ACC112 (cell line): ENCODE results near the gene IRF8.

Experiments
- H2AFZ ChIP-seq: fragments of 200-600 bp; sonication (generic); one replicate; pipeline ENCODE4 v1.6.0; 2017; ENCODE audit warnings: antibody characterized with exemption, low read length; ENCODE audit not compliant: unreplicated experiment
- H3K27ac ChIP-seq: fragments of 200-600 bp; sonication (generic); 2 replicates; pipeline ENCODE4 v1.5.1; 2014; ENCODE audit warnings: low read depth, mild to moderate bottlenecking, antibody characterized with exemption, low read length, moderate library complexity
- H3K27me3 ChIP-seq: fragments of 200-600 bp; sonication (generic); 2 replicates; pipeline ENCODE4 v1.6.1; 2014; ENCODE audit warnings: mild to moderate bottlenecking, antibody characterized with exemption, low read length, moderate library complexity, mixed read lengths; ENCODE audit not compliant: insufficient read depth
- H3K36me3 ChIP-seq: fragments of 200-600 bp; sonication (generic); 2 replicates; pipeline ENCODE4 v1.6.1; 2016; ENCODE audit warnings: mild to moderate bottlenecking, antibody characterized with exemption, low read length, moderate library complexity, mixed read lengths; ENCODE audit not compliant: insufficient read depth
- H3K4me1 ChIP-seq: fragments of 200-600 bp; sonication (generic); one replicate; pipeline ENCODE4 v1.6.1; 2016; ENCODE audit warnings: low read length, mixed read lengths; ENCODE audit not compliant: insufficient read depth, unreplicated experiment, control insufficient read depth
- H3K4me3 ChIP-seq: fragments of 200-600 bp; sonication (generic); 2 replicates; pipeline ENCODE4 v1.5.1; 2014; ENCODE audit warnings: mild to moderate bottlenecking, low read depth, low read length
- H3K79me2 ChIP-seq: fragments of 200-600 bp; sonication (generic); one replicate; pipeline ENCODE4 v1.6.0; 2016; ENCODE audit warnings: low read length; ENCODE audit not compliant: control insufficient read depth, unreplicated experiment, insufficient read depth

The IRF8 gene

DNA sequence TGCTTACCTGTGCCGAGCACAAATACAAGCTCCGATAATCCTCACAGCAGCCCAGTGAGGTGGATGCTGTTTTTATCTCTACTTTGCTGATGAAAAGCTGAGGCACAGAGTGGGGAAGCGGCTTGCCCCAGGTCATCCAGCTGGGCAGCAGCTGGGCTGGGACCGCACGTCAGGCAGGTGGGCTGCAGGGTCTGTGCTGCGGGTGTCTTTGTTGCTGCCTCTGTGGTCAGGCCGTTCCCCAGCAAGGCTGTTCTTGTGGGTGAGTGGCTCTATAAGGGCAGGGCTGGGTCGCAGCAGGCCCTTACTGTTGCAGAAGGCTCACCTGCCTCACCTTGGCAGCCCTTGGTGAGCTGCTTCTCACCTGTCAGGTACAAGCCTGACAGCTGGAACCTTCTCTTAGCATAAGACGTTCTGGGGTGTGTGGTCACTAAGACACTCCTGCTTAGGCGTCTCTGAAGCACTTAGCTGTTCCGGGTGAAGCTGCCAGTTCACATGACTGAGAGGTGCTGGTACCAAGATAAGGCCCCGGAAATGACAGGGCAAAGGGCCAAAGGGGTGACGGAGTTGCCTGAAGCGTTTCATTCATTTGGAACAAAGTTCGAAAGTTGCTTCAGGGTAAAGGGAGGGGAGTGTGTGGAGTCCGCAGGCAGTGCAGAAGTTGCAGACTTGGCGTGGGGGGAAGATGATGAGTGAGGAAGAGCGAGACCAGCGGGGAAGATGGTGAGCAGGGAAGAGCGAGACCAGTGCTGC, 17.4 kb downstream of the IRF8 start:
- Histone ChIP-seq H2AFZ (no peak overlapping the region), H3K4me3 (no peak overlapping the region), H3K79me2 (no peaks in the 10 kb centered on the region), H3K27ac (no peak overlapping the region), H3K4me1 (peaks cover 16% of the 10 kb centered on the region), H3K36me3 (no peaks in the 10 kb centered on the region), H3K27me3 (peaks cover 6% of the 10 kb centered on the region; the same call in 1 of the 2 replicates)

DNA sequence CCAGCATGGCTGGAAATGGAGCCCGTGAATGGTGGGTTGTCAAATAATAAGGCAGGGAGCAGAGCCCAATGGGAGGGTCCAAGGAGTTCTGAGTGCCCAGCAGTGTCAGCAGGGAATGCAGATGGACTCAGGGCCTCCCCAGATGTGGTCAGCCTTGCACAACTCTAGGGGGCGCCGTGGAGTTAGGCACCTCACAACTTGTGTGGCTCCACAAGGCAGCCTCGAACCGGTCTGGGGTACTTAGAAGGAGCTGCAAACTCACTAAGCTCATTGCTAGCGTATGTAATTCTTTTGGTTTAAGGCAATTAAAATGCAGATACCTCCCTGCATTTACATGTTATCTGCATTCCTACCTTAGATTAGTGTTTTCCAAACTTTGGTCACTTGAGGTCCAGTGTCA, 18.1 kb downstream of the IRF8 start:
- Histone ChIP-seq H2AFZ (no peak overlapping the region), H3K79me2 (no peaks in the 10 kb centered on the region), H3K27me3 (peaks cover 4% of the 10 kb centered on the region; the same call in 1 of the 2 replicates), H3K27ac (no peak overlapping the region), H3K36me3 (no peaks in the 10 kb centered on the region), H3K4me3 (no peak overlapping the region), H3K4me1 (peaks cover 16% of the 10 kb centered on the region)

DNA sequence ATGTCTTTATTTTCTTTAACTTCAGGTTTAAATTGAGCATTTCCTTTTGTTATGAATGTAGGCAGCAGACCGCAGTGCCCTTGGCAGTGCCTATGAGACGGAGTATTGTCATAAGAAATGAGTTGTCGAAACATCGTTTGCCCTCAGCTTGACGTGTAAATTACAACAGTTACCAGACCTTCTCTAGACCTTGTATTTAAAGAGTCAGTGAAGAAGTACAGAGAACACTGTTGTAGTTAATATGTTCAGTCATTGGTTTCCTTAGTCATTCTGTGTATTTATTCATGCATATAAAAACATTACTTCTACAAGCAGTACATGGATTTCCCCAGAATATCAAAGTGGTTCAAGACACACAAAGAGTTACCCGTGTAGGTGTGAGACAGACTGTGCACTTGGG, 19.0 kb downstream of the IRF8 start:
- Histone ChIP-seq H3K27me3 (peaks cover 9% of the 10 kb centered on the region), H3K36me3 (no peaks in the 10 kb centered on the region), H3K4me3 (no peak overlapping the region), H3K27ac (no peak overlapping the region), H3K4me1 (peaks cover 8% of the 10 kb centered on the region), H3K79me2 (no peaks in the 10 kb centered on the region), H2AFZ (no peak overlapping the region)

DNA sequence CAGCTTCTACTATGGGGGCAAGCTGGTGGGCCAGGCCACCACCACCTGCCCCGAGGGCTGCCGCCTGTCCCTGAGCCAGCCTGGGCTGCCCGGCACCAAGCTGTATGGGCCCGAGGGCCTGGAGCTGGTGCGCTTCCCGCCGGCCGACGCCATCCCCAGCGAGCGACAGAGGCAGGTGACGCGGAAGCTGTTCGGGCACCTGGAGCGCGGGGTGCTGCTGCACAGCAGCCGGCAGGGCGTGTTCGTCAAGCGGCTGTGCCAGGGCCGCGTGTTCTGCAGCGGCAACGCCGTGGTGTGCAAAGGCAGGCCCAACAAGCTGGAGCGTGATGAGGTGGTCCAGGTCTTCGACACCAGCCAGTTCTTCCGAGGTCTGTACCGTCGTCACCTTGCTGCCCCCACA, 19.5 kb downstream of the IRF8 start:
- Histone ChIP-seq H3K4me3 (no peak overlapping the region), H3K27me3 (peaks cover 14% of the 10 kb centered on the region), H2AFZ (no peak overlapping the region), H3K4me1 (peaks cover 7% of the 10 kb centered on the region), H3K27ac (no peak overlapping the region), H3K36me3 (no peaks in the 10 kb centered on the region), H3K79me2 (no peaks in the 10 kb centered on the region)

DNA sequence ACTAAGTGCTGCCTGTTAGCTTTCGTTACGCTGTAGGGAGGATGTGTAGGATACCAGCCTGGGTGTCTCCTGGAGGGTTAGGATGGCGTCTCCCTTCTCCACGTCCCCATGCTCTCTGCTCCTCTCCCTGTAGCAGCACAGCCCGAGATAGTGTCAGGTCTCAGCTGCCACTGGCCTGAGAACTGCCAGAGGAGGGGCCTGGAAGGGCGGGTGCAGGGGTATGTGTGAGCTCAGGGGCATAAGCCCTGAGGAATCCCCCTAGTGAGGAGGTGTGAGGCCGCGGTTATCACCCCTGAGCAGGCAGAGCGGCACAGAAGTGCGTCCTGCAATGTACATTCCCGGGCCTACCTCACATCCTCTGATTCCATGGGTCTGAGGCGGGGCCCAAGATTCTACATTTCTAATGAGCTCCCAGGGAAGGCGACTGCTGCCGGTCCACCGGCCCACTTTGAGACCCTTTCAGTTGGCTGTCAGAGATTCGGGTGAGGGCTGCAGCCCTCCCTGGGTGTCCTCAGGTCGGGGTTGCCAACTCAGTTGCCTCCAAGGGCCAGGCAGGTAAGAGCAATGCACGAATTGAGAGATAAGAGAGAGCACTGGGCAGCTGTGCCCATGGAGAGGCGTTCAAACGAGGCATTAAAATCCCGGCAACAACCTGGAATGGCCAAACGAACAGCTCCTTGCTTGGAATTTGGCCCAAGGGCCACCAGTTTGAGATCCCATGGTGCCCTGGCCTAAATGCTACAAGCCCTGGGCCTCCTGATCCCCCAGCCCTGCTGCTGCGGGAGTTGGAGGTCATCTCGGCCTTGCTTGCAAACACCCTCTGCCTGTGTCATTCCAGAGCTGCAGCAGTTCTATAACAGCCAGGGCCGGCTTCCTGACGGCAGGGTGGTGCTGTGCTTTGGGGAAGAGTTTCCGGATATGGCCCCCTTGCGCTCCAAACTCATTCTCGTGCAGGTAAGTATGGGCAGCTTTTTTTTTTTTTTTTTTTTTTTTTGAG, 20.6 kb downstream of the IRF8 start:
- no peaks in the 10 kb centered on the region for H3K79me2 ChIP-seq
- H3K27me3 ChIP-seq: peaks cover 22% of the 10 kb centered on the region
- H3K36me3 ChIP-seq: no peaks in the 10 kb centered on the region
- no peak overlapping the region for H2AFZ ChIP-seq
- H3K27ac ChIP-seq: no peak overlapping the region
- H3K4me1 ChIP-seq: peaks cover 7% of the 10 kb centered on the region
- H3K4me3 ChIP-seq: no peak overlapping the region

DNA sequence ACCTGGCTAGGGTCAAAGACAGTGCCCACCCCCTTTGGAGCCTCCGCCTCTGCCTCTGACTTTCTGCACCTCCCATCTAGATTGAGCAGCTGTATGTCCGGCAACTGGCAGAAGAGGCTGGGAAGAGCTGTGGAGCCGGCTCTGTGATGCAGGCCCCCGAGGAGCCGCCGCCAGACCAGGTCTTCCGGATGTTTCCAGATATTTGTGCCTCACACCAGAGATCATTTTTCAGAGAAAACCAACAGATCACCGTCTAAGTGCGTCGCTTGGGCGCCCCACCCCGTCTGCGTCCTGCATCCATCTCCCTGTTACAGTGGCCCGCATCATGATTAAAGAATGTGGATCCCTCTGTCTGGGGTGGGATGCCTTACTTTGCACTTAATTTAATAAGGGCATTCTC, 22.1 kb downstream of the IRF8 start:
- Histone ChIP-seq H3K27ac (no peak overlapping the region), H3K4me3 (no peak overlapping the region), H3K27me3 (peaks cover 31% of the 10 kb centered on the region), H3K79me2 (no peaks in the 10 kb centered on the region), H2AFZ (no peak overlapping the region), H3K36me3 (no peaks in the 10 kb centered on the region), H3K4me1 (peaks cover 7% of the 10 kb centered on the region)

DNA sequence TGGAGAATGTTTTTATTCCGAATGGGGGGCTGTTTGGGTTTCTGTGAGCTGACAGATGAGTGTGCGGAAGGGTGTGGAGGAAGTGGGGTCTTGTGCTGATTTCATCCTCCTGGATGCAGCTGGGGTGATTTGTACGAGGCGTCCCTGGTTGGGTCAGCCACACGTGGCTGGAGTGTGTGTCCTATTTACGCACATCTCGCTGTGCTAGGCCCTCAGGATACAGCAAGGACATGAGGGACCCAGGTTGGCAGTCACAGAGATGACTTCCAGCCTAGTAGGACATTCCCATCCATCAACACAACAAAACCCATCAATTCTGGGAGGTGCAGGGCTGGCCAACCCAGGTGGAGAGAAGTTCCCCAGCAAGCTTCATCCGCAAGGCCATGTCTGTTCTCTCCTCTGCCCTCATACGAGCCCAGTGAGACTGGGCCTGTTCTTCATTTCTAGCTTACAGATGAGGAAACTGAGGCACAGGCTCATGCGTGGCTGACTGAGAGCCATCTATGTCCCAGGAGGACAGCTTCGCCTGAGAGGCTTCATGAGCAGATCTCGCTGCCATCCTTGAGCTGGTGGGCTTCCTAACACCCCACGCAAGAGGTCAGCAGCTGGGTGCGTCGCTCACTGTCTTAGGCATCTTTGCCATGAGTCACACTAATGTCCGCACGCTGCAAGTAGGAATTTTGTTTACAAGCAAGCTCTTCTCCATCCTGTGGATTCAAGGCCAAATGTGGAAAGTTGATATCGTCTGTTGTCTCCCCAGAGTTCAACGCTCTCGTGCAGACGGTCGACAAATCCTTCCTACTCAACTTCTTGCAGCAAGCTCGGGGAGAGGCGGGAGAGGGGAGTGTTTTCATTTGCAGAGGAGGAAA, 24.4 kb downstream of the IRF8 start:
- Histone ChIP-seq H3K4me1 (no peaks in the 10 kb centered on the region), H2AFZ (peak overlapping the region; percentile 50), H3K4me3 (no peak overlapping the region), H3K27ac (no peak overlapping the region), H3K27me3 (peaks cover 42% of the 10 kb centered on the region), H3K79me2 (no peaks in the 10 kb centered on the region), H3K36me3 (no peaks in the 10 kb centered on the region)

DNA sequence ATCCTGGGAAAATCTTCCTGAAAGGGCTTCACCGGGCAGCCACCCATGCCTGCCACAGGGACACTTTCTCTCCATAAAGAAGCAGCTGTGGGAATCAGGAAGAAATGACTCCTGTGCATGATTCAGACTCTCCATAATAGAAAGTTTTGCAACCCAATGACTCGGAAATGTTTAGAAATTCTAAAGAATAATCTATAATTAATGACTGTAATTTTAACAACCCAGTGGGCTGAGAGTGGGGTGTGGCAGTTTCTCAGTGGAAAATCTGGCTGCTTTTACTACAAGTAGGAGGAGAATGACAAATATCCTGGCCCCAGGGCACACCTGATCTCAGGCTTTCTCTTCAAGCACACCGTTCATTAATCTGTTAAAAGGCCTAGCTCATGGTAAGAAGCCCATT, 25.7 kb downstream of the IRF8 start:
- Histone ChIP-seq H3K27me3 (peaks cover 55% of the 10 kb centered on the region), H3K36me3 (no peaks in the 10 kb centered on the region), H2AFZ (no peak overlapping the region)

DNA sequence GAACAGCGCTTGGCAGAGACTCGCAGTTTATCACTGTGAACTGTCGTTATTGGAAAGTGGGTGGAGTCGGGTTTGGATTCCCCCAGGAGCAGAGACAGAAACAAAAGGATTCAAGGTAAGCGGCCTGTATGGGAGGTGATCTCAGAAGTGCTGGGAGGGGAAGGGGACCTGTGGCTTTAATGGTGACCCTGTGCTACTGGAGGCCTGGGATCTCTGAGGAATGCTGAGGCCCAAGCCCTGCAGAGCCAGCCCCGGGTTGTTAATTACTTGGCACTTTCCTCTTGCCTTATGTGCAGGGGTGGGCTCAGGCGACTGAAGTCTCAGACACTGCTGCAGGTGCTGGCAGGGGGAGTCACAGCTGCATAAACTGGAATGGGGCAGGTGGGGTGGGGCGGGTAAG, 27.4 kb downstream of the IRF8 start:
- H3K4me1 ChIP-seq: no peaks in the 10 kb centered on the region
- no peak overlapping the region for H3K27ac ChIP-seq
- no peak overlapping the region for H3K4me3 ChIP-seq
- no peaks in the 10 kb centered on the region for H3K36me3 ChIP-seq
- H3K79me2 ChIP-seq: no peaks in the 10 kb centered on the region
- no peak overlapping the region for H2AFZ ChIP-seq
- peaks cover 61% of the 10 kb centered on the region for H3K27me3 ChIP-seq

More for the DNA sequence above, 25.7 kb downstream of the IRF8 start:
- Histone ChIP-seq H3K79me2 (no peaks in the 10 kb centered on the region), H3K4me3 (no peak overlapping the region), H3K27ac (no peak overlapping the region), H3K4me1 (no peaks in the 10 kb centered on the region)

DNA sequence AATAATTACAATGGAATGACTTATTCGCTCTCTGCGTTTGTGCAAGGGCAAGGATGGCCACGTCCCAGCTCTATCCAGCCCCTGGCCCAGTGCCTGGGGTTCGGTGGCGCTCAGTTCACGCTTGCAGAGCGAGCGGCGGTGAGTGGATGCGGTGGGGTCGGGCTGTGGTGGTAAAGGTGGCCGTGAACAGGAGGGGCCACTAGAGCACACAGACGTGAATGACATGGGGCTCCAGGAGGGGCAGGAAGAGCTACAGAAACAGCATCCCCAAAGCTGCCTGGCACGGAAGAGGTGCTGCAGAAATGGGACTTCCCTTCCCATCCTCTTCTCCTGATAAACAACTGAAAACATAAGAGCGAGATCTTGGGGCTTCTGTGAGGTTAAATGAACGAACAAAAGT, 28.4 kb downstream of the IRF8 start:
- peaks cover 54% of the 10 kb centered on the region for H3K27me3 ChIP-seq
- no peaks in the 10 kb centered on the region for H3K4me1 ChIP-seq
- H3K27ac ChIP-seq: no peak overlapping the region
- no peaks in the 10 kb centered on the region for H3K79me2 ChIP-seq
- H3K36me3 ChIP-seq: no peaks in the 10 kb centered on the region
- no peak overlapping the region for H2AFZ ChIP-seq
- H3K4me3 ChIP-seq: no peak overlapping the region
